ENCODE results near the gene PHC2.

PHC2 gene

GRCh38 chr1:33430692-33431593 is at the start of gene PHC2:
PHC2 (minus strand) TSS chr1:33431095; CDS start chr1:33375539, 55,556 bp downstream.
- DNase-seq, result peak; percentile 95

- no peak for DNase-seq
These were observed 46.6 kb upstream of the PHC2 start for GRCh38 chr1:33477451-33477850.

- peak; percentile 54 for DNase-seq
These were observed 43.0 kb upstream of the PHC2 start for GRCh38 chr1:33473900-33474299.

- DNase-seq, result peak; percentile 99
These were observed 41.5 kb upstream of the PHC2 start, which contains the start of gene ZSCAN20 for GRCh38 chr1:33472269-33472980. ZSCAN20 (plus strand) TSS chr1:33472645; CDS start chr1:33479289, 6,644 bp downstream.

DNA sequence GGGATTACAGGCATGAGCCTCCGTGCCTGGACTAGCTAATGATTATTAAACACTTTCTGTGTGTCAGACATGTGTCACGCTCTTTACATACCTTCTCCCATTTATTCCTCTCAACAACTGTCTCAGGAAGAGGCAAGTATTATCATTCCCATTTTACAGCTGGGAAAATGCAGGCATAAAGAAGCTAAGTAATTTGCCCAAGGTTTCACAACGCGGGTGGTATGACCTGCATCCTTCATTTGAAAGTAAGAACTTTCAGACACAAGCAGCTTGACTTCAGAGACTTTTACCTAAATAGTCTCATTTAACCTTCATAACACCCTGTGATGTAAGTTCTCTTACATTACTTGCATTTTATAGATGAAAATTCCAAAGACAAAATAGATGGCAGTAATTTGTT is 40.5 kb upstream of the PHC2 start:
- DNase-seq, result no peak

DNA sequence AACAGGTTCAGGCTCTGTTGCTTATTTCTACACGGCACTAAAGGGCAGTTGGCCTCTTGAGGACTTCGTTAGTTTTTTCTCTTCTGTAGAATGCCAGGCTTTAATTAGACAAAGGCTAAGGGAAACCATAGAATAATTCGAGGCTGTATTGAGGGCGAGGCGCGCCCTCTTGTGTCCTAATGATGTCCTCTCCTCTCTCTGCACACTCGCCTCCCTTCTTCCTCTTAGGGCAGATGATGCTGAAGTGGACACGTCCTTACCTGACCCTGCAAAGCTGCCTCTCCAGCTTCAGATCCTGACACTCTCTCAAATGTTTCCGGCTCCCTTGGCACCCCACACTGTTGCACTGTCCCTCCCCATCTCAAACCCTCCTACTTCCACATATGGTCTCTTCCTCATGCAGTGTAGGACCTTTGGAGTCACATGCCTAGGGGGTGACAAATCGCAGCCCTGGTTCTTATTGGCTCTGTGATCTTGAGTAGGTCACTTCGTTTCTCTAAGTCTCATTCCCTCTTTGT is 39.7 kb upstream of the PHC2 start:
- DNase-seq, result peak; percentile 90

GRCh38 chr1:33469691-33470090 is 38.8 kb upstream of the PHC2 start:
- DNase-seq, result no peak

- no peak for DNase-seq
These were observed 38.1 kb upstream of the PHC2 start for GRCh38 chr1:33468967-33469366.

DNA sequence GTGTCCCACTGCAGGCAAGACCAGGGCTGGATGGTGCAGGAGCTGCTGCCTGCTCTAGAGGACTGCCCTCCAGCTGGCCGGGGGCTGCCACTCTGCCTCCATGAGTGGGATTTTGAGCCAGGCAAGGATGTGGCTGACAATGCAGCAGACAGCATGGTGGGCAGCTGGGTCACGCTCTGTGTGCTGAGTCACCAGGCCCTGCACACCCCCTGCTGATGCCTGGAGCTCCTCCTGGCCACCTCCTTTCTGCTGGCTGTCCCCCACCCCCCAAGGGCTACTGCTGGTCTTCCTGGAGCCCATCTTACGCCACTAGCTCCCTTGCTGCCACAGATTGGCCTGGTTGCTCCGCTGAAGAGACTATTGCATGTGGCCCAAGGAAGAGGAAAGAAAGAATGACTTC is 37.6 kb upstream of the PHC2 start:
- peak; percentile 36 for DNase-seq

- no peak for DNase-seq
These were observed 37.1 kb upstream of the PHC2 start for GRCh38 chr1:33468011-33468410.

DNA sequence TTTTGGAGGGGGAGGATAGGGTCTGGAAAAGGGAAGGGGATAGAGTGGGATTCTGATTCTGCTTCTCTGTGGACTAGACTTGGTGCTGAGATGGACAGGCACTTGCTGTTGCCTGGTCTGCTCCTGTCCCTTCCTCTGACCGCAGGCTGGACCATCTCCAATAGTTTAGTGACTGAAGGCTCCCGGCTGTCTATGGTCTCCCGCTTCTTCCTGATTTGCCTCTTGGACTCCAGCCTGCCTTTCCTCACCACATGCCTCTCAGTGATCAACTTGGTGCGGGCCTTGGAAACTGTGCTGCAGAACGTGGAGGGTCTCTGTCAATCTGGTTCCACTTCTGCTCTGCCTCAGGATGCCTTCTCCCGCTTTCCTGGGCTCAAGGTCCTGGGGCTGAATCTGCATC is 35.3 kb upstream of the PHC2 start:
- DNase-seq, result no peak

DNA sequence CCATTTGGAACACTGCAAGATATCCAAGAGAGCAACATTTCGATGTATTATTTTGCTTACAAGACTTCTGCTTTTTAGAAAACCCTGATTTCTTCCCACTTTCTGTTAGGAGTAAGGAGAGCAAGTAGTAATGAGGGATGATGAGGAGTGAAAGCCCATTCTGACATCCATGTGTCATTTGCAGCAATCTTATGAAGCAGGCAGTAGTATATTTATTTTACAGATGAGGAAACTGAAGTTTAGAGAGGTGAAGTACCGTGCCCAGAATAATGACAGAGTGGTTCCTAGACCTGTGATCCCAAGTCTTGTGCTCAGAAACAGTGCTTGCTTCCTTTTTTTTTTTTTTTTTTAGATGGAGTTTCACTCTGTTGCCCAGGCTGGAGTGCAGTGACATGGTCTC is 34.4 kb upstream of the PHC2 start:
- DNase-seq, result no peak

DNA sequence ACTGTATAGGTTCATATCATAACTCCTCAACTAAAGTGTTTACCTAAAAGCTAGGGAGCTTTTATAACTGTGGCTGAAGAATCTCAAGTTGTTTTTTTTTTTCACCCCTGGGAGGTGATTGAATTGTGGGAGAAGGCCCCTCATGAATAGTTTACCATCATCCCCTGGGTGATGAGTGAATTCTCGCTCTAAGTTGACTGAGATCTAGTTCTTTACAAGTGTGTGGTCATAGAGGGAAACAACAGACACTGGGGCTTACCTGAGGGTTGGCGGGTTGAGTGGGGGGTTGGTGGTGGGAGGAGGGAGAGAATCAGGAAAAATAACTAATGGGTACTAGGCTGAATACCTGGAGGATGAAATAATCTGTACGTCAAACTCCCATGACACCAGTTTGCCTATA is 33.7 kb upstream of the PHC2 start:
- DNase-seq, result no peak

GRCh38 chr1:33462405-33463164 is 31.7 kb upstream of the PHC2 start:
- DNase-seq, result no peak

- no peak for DNase-seq
These were observed 30.2 kb upstream of the PHC2 start for GRCh38 chr1:33460947-33461629.

DNA sequence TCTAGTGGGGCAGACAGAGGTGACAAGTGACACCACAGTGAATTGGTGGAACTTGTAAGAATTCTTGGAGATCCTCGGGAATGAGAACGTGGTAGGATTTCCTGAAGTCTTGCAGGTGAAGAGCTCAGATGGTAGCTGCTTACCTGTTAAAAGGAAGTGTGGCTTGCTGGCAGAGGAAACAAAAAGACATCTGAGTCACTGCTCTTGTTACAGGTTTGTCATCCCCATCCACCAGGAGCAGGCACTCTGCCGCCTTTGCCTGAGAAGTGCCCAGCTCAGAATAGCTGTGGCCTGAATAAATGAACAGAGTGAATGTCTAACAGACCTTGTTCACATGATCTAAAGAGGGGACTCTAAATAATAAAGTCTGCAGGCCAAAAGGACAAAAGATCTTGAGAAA is 29.2 kb upstream of the PHC2 start:
- no peak for DNase-seq

DNA sequence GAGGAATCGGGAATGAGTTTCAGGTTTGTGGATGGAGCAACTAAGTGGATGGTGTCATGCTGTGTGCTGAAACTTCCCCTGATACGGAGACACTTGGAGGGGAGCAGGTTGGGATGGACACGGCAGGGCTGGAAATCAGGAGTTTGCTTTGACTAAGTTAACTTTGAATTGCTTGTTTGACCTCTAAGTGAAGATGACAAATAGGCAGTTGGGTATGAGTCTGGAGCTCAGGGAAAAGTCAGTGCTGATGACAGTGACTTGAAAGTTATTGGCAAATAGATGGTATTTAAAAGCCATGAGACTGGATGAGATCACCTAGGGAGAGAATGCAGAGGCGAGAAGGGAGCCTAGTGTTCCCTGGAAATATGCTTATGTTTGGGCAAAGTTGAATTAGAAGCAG is 28.8 kb upstream of the PHC2 start:
- DNase-seq, result peak; percentile 72

GRCh38 chr1:33456502-33456886 is 25.6 kb upstream of the PHC2 start:
- no peak for DNase-seq

- DNase-seq, result peak; percentile 81
These were observed 24.9 kb upstream of the PHC2 start for GRCh38 chr1:33455539-33456501.

DNA sequence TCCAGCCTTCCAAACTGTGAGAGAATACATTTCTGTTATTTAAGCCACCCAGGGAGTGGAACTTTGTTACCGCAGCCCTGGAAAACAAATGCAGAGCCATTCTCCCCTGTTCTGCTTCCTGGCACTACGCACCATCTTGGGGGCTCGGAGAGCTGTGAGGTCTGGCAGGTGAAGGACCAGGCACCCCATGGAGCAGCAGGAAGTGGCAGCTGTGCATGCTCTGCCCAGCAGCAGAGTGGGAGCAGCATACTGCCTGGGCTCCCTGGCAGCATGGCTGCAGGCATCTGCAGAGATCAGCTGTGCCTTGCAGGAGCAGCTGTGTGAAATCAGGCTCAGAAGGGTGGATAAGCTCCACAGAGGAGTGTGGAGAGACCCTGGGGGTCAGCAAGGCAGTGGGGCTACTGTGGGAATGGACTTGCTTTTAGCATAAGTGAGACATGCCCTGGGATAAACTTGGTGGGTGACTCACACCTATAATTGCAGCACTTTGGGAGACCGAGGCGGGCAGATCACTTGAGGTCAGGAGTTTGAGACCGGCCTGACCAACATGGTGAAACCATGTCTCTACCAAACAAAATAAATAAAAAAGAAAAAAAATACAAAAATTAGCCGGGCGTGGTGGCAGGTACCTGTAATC is 23.9 kb upstream of the PHC2 start:
- DNase-seq, result no peak

DNA sequence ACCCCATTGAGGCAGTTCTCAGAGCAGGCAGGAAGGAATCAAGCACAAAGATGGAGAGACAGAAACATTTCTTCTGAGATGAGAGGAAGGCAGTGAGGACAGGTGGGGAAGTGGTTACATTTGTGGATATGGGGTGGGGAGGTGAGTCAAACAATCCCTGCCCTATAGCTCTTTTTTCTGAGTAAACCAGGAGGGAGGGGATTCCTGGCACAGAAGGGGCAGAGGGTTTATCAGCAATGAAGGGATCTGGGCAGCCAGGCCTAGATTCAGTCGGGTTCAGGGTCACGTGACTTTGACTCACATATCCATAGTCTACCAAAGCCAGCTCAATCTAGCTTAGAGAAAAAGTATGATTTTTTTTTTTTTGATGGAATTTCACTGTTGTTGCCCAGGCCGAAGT is 15.7 kb upstream of the PHC2 start:
- DNase-seq, result no peak

Data from EL (cell line).